HepG2 (cell line): Measurements from ENCODE around the gene PTK7. TPM values are rescaled to one million over a fixed set of nuclear protein-coding genes. Genes with fewer than 3 reads are reported as not detected.

Source experiments
- ARNT2 ChIP-seq: sonication (generic); formaldehyde crosslinking; IDR thresholded peaks from 2 replicates; pipeline ENCODE4 v1.8.0; 2022; ENCODE audit warnings: mild to moderate bottlenecking, low read depth, missing genetic modification reagents, moderate library complexity
- CEBPB ChIP-seq: IDR thresholded peaks from 2 replicates; pipeline ENCODE4 v1.6.1; 2011; ENCODE audit warnings: low read depth, low read length, improper control_type of control experiment, borderline replicate concordance
- FOXO1 ChIP-seq: sonication (generic); formaldehyde crosslinking; IDR thresholded peaks from 2 replicates; pipeline ENCODE4 v1.4.0; 2020; ENCODE audit warnings: missing genetic modification reagents
- IKZF4 ChIP-seq: sonication (generic); formaldehyde crosslinking; IDR thresholded peaks from 2 replicates; pipeline ENCODE4 v1.5.1; 2020; ENCODE audit warnings: borderline replicate concordance, mild to moderate bottlenecking, low read depth, missing genetic modification reagents; ENCODE audit errors: not compliant biosample characterization
- KDM6A ChIP-seq: IDR thresholded peaks from 2 replicates; pipeline ENCODE4 v1.6.1; 2016; ENCODE audit warnings: low read depth
- MAZ ChIP-seq, 2 experiments: sonication (generic) in 1 of 2; formaldehyde crosslinking in 1 of 2; IDR thresholded peaks; 2 replicates each; pipeline versions ENCODE4 v1.5.0 to v1.6.1; 2012 to 2020; ENCODE audit warnings: low read depth in 2 of 2, mild to moderate bottlenecking in 2 of 2, borderline replicate concordance in 1 of 2, improper control_type of control experiment in 1 of 2, low read length in 1 of 2, missing genetic modification reagents in 1 of 2, moderate library complexity in 1 of 2
- MYNN ChIP-seq: sonication (generic); formaldehyde crosslinking; IDR thresholded peaks from 2 replicates; pipeline ENCODE4 v1.4.0; 2020; ENCODE audit warnings: mild to moderate bottlenecking, low read depth, missing genetic modification reagents
- NFYC ChIP-seq: IDR thresholded peaks from 2 replicates; pipeline ENCODE4 v1.6.1; 2016; ENCODE audit warnings: missing genetic modification reagents, missing compliant biosample characterization
- NR2C2 ChIP-seq: sonication (generic); formaldehyde crosslinking; IDR thresholded peaks from 2 replicates; pipeline ENCODE4 v1.4.0; 2020; ENCODE audit warnings: missing genetic modification reagents, mild to moderate bottlenecking, moderate library complexity, borderline replicate concordance
- ZFP36L2 ChIP-seq: sonication (generic); formaldehyde crosslinking; IDR thresholded peaks from 2 replicates; pipeline ENCODE4 v1.4.0; 2020; ENCODE audit warnings: missing genetic modification reagents
- ZNF274 ChIP-seq: sonication (generic); formaldehyde crosslinking; IDR thresholded peaks from 2 replicates; pipeline ENCODE4 v1.5.1; 2020; ENCODE audit warnings: mild to moderate bottlenecking, missing genetic modification reagents
- ZNF3 ChIP-seq: IDR thresholded peaks from 2 replicates; pipeline ENCODE4 v1.7.0; 2017; ENCODE audit warnings: inconsistent platforms
- ZNF33A ChIP-seq: sonication (generic); formaldehyde crosslinking; IDR thresholded peaks from 2 replicates; pipeline ENCODE4 v1.5.1; 2020; ENCODE audit warnings: missing genetic modification reagents, mild to moderate bottlenecking, moderate library complexity, borderline replicate concordance
- ZNF569 ChIP-seq: sonication (generic); formaldehyde crosslinking; IDR thresholded peaks from 2 replicates; pipeline ENCODE4 v1.5.0; 2020; ENCODE audit warnings: mild to moderate bottlenecking, missing genetic modification reagents, moderate library complexity, borderline replicate concordance
- ZNF768 ChIP-seq: sonication (generic); formaldehyde crosslinking; IDR thresholded peaks from 2 replicates; pipeline ENCODE4 v1.4.0; 2020; ENCODE audit warnings: missing genetic modification reagents
- ZNF878 ChIP-seq: sonication (generic); formaldehyde crosslinking; IDR thresholded peaks from 2 replicates; pipeline ENCODE4 v1.8.1; 2023; ENCODE audit warnings: mild to moderate bottlenecking, missing genetic modification reagents, moderate library complexity
- polyA plus RNA-seq, 8 experiments: library from polyadenylated mRNA; depleted of rRNA in 3 of 8; stranded (reverse) in 7 of 8; unstranded in 1 of 8; fragments of >200 nt; fragmentation: Illumina TruSeq in 4 of 8; extraction: Trizol in 4 of 8; gene quantifications; 2 replicates each; pipeline versions ENCODE4 v1.2.1 to v1.2.3, GENCODE V29; 2011 to 2016; ENCODE audit warnings: low read depth in 4 of 8, missing spikeins in 1 of 8, mixed read lengths in 1 of 8; ENCODE audit not compliant: insufficient read depth in 1 of 8
- total RNA-seq, 5 experiments: library from RNA; depleted of rRNA; stranded (reverse); fragments of >200 nt; fragmentation: Illumina TruSeq; extraction: Trizol; gene quantifications; 2 replicates each; pipeline ENCODE4 v1.2.3, GENCODE V29; 2016; ENCODE audit warnings: low read depth in 1 of 5
- TF ChIP-seq, protein P1 (sequence below): sonication (generic); formaldehyde crosslinking; IDR thresholded peaks from 2 replicates; pipeline ENCODE4 v1.8.0; 2022; ENCODE audit warnings: missing genetic modification reagents, low read depth, mild to moderate bottlenecking, borderline replicate concordance
- TF ChIP-seq, protein P2 (sequence below), 2 experiments: IDR thresholded peaks; 2 replicates each; pipeline ENCODE4 v1.6.1; 2011 to 2012; ENCODE audit warnings: low read length in 2 of 2, borderline replicate concordance in 1 of 2, low read depth in 1 of 2, mild to moderate bottlenecking in 1 of 2, moderate library complexity in 1 of 2
- TF ChIP-seq, protein P3 (sequence below): sonication (generic); formaldehyde crosslinking; IDR thresholded peaks from 2 replicates; pipeline ENCODE4 v1.4.0; 2020; ENCODE audit warnings: mild to moderate bottlenecking, missing genetic modification reagents
- TF ChIP-seq, protein P4 (sequence below): sonication (generic); formaldehyde crosslinking; IDR thresholded peaks from 2 replicates; pipeline ENCODE4 v1.5.0; 2020; ENCODE audit warnings: missing genetic modification reagents

Gene PTK7
- total and polyA plus RNA-seq, 2 of the 13 experiments (the other 11 are each of a cell fraction or from before 2014, with no cell fraction given): 98.5 to 99.8 TPM

DNA sequence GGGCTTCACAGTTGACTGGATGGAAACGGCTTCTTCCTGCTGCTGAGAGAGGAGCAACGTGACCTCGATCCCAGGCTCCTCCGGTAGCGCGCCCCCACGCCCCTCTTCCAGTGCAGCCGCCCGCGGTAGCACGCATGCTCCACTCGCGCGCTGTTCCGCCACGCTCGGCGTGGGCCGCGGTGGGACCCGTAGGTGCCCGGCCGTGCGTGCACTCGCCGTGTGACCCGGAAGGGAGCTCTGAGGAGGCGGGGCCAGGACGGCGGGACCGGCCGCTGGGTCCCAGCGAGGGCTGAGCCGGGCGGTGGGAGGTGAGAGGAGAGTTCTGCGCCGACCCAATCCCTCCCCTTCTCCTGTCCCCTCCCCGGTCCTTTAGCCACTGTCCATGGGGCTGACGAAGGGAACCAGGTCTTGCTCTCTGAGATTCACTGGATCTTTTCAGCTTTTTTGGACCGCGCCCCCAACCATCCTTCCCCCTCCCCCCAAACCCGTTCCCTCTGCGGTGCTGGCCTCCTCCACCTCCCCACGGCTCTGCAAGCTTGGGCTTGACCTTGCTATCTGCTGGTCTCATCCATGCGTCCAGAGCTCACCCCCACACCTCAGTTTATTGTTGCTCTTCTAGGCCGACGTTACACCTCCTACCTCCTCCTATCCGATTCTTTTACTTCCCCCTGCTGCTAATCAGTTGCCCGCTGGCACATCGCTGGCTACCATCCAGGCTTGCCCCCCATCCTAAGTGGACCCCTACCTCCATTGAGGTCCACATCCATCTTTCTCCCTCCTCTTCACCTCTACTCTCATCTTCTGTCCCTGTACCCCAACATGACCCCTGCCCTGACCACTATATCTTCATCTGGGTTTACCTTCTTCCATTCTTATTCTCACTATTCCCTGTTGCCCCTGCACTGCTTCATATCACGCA lies 106.1 kb downstream of the PTK7 start, which contains the start of gene CUL9 (continued):
- TF ChIP-seq ZNF569 (CRISPR knock-in tag) (no peak), ZNF768 (CRISPR knock-in tag) (peak; percentile 74), IKZF4 (CRISPR knock-in tag) (no peak), FOXO1 (CRISPR knock-in tag) (peak; percentile 84), CEBPB (no peak), NFYC (CRISPR knock-in tag) (peak; percentile 46; the same call in 1 of the 2 replicates), ZNF33A (CRISPR knock-in tag) (0 out of 2 replicates have a peak, but pooled peaks have one; percentile 6), MYNN (CRISPR knock-in tag) (0 out of 2 replicates have a peak, but pooled peaks have one; percentile 32), KDM6A (CRISPR knock-in tag) (no peak), NR2C2 (CRISPR knock-in tag) (peak; percentile 98), ZNF3 (CRISPR knock-in tag) (no peak), ZFP36L2 (CRISPR knock-in tag) (0 out of 2 replicates have a peak, but pooled peaks have one; percentile 48), ZNF878 (CRISPR knock-in tag) (no peak), ZNF274 (CRISPR knock-in tag) (peak; percentile 88), ARNT2 (CRISPR knock-in tag) (peak; percentile 94), MAZ (IDR thresholded peaks at IDR 0.05; ENCODE audit: borderline replicate concordance, low read depth, low read length) (peak; percentile 66; the same call in 1 of the 2 replicates), MAZ (CRISPR knock-in tag; IDR thresholded peaks at IDR 0.05; ENCODE audit: low read depth) (peak; percentile 98)
- TF ChIP-seq, protein P1, sequence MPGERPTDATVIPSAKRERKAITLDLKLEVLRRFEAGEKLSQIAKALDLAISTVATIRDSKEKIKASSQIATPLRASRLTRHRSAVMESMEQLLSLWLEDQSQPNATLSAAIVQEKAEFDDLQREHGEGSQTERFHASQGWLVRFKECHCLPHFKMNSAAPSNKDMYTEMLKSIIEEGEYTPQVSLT (CRISPR knock-in tag): no peak
- TF ChIP-seq, protein P2, sequence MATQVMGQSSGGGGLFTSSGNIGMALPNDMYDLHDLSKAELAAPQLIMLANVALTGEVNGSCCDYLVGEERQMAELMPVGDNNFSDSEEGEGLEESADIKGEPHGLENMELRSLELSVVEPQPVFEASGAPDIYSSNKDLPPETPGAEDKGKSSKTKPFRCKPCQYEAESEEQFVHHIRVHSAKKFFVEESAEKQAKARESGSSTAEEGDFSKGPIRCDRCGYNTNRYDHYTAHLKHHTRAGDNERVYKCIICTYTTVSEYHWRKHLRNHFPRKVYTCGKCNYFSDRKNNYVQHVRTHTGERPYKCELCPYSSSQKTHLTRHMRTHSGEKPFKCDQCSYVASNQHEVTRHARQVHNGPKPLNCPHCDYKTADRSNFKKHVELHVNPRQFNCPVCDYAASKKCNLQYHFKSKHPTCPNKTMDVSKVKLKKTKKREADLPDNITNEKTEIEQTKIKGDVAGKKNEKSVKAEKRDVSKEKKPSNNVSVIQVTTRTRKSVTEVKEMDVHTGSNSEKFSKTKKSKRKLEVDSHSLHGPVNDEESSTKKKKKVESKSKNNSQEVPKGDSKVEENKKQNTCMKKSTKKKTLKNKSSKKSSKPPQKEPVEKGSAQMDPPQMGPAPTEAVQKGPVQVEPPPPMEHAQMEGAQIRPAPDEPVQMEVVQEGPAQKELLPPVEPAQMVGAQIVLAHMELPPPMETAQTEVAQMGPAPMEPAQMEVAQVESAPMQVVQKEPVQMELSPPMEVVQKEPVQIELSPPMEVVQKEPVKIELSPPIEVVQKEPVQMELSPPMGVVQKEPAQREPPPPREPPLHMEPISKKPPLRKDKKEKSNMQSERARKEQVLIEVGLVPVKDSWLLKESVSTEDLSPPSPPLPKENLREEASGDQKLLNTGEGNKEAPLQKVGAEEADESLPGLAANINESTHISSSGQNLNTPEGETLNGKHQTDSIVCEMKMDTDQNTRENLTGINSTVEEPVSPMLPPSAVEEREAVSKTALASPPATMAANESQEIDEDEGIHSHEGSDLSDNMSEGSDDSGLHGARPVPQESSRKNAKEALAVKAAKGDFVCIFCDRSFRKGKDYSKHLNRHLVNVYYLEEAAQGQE (IDR thresholded peaks at IDR 0.05; ENCODE audit: borderline replicate concordance in 1 of 2, low read depth in 1 of 2, low read length in 2 of 2): peak in 1 of 2 experiments; percentile 47; a peak in 1 of 4 replicates
- TF ChIP-seq, protein P3, sequence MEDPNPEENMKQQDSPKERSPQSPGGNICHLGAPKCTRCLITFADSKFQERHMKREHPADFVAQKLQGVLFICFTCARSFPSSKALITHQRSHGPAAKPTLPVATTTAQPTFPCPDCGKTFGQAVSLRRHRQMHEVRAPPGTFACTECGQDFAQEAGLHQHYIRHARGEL (CRISPR knock-in tag): 0 out of 2 replicates have a peak, but pooled peaks have one; percentile 34
- TF ChIP-seq, protein P4, sequence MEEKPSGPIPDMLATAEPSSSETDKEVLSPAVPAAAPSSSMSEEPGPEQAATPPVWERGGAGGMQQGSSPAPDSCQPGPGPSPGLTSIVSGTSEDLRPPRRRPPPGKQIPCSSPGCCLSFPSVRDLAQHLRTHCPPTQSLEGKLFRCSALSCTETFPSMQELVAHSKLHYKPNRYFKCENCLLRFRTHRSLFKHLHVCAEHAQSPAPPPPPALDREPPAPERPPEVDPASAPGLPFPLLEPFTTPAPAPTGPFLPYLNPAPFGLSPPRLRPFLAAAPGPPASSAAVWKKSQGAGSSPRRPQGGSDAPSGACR: peak; percentile 75; the same call in 1 of the 2 replicates
